ENCODE measurements around the gene IL32.

Gene IL32

DNA sequence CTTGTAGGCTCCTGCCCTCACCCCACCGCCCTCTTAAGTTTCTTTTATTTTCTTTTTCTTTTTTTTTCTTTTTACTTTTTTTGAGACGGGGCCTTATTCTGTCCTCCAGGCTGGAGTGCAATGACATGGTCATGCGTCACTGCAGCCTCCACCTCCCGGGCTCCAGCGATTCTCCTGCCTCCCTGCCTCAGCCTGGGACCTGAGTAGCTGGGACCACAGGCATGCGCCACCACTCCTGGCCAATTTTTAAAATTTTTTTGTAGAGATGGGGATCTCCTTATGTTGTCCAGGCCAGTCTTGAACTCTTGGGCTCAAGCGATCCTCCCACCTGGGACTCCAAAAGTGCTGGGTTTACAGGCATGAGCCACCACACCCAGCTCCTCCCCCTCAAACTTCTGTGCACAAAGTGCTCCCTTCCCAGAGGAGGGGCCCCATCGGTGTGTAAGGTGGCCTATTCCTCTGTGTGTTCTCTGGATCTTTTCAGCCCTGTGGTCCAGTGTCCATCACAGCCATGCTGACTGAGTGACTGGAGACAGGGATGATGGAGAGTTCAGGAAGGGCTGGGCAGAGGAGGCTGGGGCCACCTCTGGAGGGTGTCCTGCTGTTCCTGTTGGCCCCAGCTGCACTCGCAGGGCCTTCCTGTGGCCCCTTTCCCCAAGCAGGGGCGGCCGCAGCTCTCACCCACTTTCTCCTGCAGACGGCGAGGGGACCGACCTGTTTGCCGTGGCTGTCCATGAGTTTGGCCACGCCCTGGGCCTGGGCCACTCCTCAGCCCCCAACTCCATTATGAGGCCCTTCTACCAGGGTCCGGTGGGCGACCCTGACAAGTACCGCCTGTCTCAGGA, 8.9 kb upstream of the IL32 start:
- H3K4me3 ChIP-seq (ENCODE audit: low read depth, low read length): no peak overlapping the region
- TF ChIP-seq CTCF (IDR thresholded peaks at IDR 0.05; ENCODE audit: low read depth, low read length): no peak

- no peak overlapping the region; the same call in 1 of the 2 replicates for H3K4me3 ChIP-seq (ENCODE audit: low read depth, low read length)
- TF ChIP-seq CTCF (IDR thresholded peaks at IDR 0.05; ENCODE audit: low read depth, low read length): no peak
Observed at GRCh38 chr16:3057181-3058138, 8.0 kb upstream of the IL32 start.

- peak overlapping the region; percentile 80 for H3K4me3 ChIP-seq (ENCODE audit: low read depth, low read length)
Observed at GRCh38 chr16:3058139-3059030, 7.1 kb upstream of the IL32 start.

DNA sequence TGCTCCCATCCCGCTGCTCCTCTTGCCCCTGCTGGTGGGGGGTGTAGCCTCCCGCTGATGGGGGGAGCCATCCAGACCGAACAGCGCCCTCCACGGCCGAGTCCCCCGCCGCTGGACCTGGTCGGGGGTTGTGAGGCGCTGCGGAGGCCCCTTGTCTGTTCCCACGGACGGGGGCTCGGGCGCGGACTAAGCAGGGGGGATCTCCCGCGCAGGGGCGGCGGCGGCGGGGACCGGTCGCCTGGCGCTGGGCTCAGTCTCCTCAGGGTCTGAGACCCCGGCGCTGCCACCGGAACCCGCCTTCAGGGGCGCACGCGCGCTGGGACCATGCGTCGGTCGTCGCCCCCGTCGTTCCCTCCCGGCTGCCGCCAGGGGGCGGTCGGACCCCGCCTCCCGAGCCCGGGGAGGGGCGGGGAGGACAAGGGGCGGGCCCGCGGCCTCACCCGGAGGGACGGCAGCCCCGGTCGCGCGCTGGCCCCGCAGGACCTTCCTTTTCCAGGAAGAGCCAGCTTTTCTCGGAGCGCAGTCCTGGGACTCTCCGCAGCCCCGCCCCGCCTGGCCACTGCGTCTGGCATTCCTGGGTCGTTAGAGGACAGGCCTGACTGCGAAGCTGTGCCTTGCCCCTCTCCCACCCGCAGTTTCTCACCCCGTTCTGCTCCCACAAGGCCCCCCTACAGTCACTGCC, 6.3 kb upstream of the IL32 start:
- peak overlapping the region; percentile 80 for H3K4me3 ChIP-seq (ENCODE audit: low read depth, low read length)
- TF ChIP-seq CTCF (IDR thresholded peaks at IDR 0.05; ENCODE audit: low read depth, low read length): peak; percentile 57

More at GRCh38 chr16:3058139-3059030, 7.1 kb upstream of the IL32 start:
- TF ChIP-seq CTCF (IDR thresholded peaks at IDR 0.05; ENCODE audit: low read depth, low read length): no peak

DNA sequence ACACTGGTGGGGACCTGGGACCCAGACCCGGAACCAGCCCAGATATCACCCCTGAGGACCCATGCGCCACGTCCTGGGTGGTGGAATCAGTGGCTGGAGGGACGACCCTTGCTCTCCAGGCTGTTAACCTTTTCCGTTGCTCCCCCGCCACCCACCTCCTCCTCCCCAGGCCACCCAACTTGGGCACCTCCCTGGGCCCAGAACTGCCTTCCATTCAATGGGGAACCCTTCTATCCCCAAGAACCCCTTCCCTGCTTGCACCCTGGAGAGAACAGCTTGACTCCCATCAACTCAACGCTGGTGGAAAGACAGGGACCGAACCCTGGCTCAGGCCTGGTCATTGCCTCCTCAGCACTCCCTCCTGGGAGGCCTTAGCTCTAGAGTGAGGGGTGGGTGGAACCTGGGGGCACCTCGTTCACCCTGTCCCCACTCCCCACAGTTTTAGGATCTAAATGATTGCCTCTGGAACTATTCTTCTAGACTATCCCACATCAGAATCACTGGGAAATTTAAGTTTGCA, 5.7 kb upstream of the IL32 start:
- H3K4me3 ChIP-seq (ENCODE audit: low read depth, low read length): peak overlapping the region; percentile 80
- no peak for TF ChIP-seq CTCF (IDR thresholded peaks at IDR 0.05; ENCODE audit: low read depth, low read length)

Measured in WI38 (cell line).